HG03045 (cell line): Measurements from ENCODE around the gene XIRP1.

Experiments used
- ATAC-seq: cut with Tn5 transposase; IDR thresholded peaks from one replicate; pipeline ENCODE4 v1.9.1; 2021; ENCODE audit warnings: mild to moderate bottlenecking, moderate library complexity; ENCODE audit not compliant: unreplicated experiment

The XIRP1 gene

DNA sequence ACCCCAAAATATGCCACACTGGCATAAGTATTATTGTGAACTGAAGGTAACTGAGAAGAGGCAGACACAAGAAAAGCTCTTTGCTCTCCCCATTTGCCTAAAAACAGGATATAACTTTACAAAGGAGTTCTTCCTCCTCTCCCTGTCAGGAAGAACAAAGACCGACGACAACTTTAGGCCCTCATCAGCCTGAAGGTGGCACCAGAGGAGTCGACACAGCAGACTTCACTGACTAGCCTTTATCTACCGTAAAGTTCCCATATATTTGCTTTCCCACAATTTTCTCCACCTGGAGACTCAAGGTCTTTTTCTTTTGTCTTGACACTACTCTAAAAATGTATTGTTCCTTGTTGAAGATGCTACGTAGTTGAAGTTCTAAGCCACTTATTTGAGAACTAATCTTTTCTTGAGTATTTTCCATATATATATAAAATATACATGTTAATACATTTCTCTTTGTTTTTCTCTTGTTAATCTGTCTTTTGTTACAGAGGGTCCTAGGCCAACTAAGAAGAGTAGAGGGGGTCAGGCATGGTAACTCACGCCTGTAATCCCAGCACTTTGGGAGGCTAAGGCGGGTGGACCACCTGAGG lies 16.2 kb upstream of the XIRP1 start:
- ATAC-seq = no peak

DNA sequence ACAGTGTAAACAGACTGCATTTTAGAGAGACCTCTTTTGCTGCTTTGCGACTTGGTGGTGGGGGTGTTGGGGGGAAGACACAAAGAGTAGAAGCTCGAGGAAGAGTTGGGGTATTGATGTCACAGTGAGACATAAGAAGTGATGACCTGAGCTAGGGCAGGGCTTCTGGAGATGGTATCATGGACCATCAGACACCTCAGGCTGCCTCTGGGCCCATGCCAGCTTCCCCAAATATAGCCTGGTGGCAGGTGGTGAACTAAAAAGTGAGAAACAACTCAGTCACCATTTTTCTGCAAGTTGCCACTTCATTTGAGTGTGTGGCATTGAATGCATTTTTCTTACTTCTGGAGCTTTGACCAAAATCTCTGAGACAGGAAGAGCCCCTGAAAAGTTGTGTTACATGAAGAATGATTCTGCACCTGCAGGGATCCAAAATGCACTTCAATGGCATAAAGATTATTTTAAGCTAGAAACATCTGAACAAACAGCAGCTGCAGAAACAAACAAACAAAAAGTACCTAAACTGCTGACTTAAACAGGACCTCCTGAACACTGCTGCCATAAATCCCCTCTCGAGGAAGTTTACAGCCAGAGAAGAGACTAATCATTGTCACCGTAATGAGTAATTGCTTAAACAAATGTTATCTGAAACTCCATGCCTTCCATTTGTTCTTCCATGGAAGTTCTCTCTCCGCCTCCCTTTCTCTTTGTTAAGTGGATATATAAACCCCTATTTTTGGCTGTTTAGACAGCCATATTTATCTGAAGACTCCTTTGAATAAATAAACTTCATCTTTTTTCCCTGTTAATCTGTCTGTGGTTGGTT lies 15.2 kb upstream of the XIRP1 start:
- no peak for ATAC-seq

DNA sequence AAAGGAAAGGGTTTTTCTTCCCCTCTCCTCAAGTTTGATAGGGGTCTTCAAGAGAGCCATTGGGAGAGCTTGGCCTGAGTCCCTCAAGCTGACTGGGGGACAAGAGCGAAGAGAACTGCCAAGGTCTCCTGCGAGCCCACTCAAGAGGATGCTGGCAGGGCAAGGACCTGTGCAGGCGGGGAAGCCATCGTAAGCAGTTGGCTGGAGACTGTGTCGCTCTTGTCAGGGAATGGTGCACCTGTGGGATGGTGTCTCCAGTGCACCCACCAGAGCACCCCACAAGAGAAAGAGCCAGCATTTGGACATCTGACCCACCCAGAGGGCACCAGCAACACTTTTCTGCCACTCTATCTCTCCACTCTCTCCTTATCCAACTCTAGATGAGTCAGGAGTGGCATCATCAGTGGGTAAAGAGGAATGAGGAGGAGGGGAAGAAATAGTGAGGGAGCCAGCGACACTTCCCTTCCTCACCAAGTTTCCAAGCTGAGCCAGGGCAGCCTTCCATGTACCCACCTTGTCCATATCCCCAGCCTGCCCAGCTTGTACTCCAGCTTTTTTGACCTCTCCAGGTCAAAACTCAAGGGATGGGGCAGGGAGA lies 13.6 kb upstream of the XIRP1 start:
- no peak for ATAC-seq

DNA sequence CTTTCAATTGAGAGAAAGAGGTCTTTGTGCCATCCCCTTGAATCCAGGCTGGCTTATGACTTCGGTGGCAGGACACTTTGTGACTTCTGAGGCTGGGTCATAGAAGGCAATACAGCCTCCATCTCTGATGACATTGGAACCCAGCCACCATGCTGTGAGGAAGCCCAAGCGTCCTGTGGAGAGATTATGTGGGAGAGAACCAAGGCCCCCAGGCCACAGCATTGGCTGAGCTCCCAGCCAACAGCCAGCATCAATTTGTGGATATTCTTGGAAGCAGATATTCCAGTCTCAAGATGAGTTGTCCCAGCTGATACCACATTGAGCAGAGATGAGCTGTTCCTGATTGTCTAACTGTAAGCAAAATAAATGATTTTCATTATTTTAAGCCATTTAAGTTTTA lies 12.7 kb upstream of the XIRP1 start:
- ATAC-seq = no peak

DNA sequence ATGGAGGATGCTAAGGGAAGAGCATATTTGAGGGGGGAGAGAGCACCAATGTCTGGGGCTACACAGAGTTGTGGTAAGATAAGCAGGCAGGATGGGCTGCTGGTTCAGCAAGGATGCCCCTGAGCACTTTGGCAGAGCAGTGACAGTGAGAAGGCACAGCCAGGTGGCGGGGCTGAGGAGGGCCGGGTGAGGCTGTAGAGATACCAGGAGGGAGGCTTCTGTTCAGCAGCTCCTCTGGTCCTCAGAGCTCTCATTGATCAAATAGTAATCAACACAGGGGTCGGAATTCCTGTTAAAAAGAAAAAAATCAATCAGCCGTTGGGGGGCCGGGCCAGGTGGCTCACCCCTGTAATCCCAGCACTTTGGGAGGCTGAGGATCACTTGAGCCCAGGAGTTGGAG lies 11.5 kb upstream of the XIRP1 start:
- ATAC-seq = no peak

DNA sequence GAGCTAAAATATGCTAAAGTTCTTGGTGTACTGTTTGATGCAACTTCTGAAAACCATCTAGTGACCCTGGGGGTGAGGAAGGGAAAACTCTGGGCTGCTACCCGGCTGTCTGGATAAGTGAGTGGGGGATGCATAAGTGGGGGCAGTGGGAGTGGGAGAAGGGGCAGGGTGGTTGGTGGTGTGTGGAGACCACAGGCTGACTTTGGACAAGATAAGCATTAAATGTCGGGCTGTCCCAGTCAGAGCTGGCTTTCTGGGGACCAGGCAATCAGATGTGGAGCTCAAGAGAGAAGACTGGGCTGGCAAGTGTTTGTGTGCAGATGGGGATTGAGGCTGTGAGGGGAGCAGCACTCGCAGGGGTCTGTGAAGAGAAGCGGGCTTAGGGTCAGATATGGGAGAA lies 11.0 kb upstream of the XIRP1 start:
- no peak for ATAC-seq

DNA sequence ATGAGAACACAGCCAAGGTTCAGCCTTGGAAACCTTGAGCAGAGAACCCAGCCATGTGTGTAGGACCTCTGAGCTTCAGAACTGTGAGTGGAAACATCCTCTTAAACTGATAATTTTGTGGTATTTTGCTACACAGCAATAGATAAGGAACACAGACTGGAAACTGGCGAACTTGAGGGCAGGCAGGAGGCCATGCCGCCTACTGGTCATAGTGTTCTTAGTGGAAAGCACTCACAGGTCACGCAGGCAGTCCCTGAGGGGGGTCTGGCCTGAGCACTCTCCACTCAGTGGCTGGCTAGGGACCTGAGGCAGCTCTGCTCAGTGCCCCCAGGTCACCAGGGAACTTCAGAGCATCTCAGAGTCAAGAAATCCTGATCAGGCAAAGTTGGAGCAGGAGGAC lies 9.7 kb upstream of the XIRP1 start:
- ATAC-seq = no peak

DNA sequence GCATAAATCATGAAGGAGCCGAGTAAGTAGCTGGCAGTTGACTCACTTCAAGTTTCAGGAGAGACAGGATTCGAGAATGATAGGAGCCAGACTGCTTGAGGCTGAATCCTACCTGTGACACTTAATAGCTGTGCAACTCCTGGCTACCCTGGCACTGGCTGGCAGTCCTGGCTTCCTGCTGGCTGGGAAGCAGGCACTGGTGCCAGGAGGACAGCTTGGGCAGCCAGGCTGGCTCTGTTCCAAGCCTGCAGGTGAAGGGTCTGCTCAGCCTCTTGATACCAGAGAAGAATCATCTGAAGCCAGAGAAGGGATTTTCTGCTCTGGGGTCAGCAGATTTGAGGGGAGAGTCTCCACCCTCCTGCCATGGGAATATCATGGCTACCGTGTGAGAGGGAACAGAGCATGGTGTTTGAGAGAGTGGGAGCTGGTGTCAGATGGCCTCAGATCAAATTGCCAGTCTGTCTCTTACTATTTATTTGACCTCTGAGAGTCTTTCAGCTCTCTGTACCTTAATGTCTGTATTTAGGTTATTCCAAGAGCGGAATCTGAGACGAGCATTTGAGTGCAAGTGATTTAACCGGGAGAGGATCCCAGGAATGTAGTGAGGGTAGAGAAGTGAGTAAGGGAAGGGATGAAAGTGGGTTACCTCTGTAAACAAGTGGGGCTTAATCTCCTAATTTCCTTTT lies 4.4 kb upstream of the XIRP1 start:
- no peak for ATAC-seq

DNA sequence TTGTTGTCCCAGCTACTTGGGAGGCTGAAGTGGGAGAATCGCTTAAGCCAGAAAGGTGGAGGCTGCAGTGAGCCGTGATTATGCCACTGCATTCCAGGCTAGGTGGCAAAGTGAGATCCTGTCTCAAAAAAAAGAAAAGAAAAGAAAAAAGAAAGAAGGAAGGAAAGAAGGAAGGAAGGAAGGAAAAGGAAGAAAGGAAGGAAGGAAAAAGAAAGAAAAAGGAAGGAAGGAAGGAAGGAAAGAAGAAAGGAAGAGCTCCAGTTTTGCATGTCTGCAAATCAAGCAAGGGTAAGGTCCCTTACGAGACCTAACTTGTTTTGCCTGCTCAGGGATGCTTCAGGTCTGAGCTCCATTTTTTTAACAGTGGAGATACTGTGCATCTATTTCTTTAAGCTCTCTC lies 3.6 kb upstream of the XIRP1 start:
- ATAC-seq = no peak

DNA sequence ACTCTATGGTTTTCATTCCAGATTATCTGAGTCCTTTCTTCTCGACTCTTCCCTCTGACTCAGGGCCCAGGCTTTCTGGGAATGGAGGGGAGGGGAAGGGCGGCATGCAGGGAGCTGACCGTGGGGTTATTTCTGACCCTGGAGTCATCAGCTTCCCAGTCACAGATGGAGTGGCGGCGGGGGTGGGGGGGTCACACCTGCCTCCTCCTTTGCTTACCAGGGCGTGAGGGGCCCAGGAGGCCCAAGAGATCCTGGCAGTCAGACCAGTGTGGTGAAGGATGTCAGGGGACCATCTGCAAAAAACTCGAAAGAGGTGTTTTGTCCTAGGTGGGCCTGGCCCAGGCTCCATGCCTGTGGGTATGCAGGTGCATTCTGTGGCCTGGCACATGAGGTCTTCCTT lies 996 bp upstream of the XIRP1 start:
- no peak for ATAC-seq

DNA sequence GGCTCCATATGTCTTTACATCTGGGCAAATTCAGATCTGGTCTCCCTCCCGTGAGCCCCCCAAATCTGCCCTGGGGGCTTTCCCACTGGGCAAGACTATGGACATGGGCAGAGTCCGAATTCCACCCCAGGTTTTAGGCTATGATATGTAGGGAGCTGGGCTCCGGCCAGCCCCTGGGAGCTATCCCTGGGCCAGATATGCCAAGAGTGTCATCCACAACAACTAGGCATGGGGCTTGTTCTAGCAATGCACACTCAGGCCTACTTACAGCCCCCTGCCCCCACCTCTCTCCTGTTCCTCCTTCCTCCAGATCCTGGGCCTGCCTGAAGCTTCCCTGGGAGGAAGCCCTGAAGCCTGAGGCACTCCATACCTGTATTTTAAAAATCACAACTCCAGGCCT lies 622 bp downstream of the XIRP1 start:
- ATAC-seq = no peak

DNA sequence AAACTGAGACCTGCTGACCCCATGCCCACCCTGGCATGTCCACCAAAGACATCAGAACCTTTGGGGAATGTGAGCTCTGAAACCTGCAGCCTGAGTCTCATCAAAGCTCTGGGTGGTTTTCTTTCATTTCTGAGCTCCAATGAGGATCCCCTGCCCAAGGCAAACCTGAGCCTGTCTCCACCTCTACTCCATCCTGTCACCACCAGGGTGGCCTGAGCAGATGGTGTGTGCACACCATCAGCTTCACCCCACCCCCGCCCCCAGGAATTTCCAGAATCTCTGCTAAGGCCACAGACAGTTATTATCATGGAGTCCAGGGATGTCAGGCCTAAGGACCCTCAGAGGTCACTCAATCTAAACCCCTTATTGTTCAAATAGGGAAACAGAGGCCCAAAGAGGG lies 1.3 kb downstream of the XIRP1 start:
- ATAC-seq = no peak

DNA sequence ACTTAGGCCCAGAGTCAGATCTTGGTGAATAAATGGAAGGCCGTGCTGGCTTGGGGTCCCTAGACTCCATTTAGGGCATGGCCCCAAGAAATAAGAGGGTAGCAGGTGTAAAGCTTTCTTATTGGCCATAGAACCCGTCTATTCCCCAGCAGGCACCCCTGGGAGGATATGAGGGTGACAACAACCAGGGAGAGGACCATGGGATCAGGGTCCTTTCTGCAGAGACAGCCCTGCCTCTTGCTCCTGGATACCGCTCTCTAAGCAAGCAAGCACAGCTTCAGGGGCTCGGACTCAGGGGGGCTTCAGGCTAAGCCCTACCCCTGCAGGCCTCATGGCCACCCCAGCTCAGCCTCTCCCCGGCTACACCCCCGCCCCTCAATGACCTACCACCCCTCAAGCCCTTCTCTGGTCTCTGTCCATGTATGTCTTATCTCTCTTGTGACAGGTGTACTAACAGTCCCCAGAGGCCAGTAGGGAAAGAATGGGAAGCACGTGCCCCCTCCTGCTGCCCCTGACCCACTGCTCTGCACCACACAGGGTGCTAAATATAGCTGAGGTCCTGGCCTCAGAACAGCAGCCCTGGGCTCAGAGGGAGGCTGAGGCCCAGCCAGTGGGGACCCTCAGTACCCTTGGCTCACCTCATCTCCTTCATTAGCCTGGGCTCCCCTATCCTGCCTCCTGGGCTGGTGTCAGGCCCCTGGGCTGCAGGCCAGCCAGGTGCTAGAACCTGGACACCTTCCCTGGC lies 1.9 kb downstream of the XIRP1 start:
- ATAC-seq = no peak

DNA sequence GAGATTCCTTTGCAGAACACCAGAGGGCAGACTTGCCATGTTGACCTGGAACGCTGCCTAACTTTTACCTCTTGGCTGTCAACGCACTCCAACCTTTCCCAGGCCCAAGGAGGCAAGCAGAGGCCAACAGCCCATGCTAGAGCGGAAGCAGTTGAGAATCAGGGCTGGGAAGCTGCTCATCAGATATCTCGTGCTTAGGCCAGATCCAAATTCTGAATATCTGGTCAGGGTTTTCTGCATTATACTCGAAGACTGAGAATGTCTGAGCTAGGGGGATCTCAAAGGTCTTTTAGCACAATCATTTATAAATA lies 2.5 kb downstream of the XIRP1 start:
- ATAC-seq = no peak

DNA sequence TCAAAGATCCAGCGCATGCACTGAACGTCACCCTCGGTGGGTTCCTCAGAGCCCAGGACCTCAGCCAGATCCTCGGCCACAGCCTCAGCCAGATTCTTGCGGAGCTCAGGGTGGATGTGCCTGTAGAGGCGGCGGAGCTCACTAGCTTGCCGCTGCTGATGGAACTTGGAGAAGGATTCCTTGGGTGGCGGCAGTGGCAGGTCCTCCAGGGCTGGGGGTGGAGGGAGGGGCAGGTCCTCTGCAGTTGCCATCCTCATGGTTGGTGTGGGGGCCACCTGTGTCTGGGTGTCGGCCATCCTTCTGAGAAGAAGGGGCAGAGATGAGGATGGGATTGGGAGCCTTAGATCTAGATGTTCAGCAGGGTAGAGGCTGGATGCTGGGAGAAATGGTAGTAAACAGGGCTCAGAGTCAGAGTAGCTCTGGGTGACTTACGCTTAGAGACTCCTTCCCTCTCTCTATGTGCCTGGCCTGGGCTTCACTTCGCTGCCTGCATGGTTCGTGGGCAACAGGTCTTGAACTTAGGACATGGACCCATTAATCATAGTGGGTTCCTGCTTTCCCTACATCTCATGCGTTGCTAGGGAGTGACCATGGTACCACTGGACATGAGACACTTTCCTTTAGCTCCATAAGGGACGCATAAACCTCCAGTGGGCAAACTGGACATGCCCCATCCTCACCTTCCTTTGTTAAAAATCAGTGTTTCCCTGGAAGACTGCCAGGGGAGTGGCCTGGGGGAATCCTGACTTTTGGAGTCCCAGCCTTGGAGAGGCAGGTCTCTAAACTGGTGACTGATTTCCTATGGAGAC lies 3.0 kb downstream of the XIRP1 start:
- ATAC-seq = no peak

DNA sequence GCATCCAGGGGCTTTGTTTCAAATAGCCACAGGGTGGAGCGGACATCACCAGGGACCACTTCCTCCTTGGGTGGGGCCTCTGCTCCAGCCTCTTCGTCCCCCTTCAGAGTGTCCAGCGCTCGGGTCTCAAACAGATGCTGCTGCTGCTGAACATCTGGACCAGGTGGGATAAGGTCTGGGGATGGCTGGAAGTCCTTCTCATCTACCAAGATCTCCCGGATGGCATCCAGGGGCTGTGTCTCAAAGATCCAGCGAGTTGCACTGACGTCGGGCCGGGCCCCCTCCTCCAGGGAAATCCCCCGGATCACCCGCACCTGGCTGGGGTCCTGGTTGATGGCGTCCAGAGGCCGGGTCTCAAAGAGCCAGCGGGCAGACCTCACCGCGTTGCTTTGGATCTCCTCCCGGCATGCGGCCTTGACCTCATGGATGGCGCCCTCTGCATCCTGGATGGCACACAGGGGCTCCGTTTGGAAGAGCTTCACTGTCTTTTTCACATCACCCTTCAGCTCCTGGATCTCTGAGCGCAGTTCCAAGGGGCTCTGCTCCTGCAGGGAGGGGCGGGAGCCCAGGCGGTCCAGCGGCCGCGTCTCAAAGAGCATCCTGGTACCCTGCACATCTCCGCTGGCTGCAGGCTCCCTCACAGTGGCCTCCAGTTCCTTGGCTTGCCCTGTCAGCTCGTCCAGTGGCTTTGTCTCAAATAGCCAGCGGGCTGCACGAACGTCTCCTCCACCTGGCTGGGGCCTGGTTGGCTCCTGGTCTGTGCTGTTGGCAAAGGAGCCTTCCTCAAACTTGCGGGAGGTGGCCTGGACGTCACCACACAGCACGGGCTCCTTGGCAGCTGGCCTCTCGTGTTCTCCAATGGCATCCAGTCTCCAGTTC lies 3.9 kb downstream of the XIRP1 start:
- no peak for ATAC-seq

DNA sequence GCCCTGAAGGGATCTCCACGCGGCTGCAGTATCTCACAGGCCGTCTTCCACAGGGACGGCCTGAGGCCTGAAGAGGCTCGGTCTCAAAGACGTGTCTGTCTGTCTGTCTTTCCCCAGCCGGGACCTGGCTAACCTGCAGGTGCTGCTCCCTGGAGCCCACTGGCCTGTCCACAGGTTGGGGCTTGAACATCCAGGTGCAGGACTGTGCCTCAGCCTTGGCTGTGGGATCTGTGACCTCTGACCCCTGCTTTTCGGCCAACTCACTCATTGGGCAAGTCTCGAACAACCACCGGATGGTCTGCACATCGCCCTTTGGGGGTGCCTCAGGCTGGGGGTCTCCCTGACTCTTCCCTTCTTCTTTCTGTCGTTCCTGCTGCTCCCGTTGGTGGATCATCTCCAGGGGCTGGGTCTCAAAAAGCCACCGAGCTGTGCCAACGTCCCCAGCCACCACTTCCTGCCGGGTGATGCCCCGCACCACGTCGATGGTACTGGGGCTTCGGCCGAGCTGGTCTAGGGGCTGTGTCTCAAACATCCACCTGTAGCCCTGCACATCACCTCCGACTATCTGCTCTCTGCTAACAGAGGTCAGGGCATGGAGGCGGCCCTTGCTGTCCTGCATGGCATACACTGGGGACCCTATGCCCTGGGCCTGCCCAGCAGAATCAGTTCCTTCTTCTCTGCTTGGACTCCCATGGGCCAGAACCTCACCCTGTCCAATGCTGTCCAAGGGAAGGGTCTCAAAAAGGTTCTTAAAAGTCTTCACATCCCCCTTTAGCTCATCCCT lies 4.8 kb downstream of the XIRP1 start:
- ATAC-seq = no peak

DNA sequence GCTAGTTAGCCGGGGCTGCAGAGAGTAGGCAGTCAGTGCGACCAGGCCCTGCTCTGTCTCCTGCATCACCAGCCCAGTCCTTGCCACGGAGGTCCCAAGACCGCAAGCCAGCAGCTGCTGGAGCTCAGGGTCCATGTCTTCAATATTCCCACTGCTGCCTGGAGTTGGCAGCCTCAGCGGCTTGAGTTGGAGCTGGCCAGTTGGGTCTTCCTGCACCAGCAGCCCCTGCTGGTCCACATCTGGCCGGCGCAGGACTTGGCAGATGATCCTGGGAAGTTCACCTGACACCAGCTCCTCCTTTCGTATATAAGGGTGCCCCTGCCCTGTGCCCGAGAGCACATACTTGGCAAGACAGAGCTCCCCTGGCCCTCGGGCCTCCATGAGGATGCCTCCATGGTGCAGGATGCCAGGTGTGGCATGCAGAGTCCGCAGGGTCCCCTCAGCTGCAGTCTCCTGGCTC lies 5.7 kb downstream of the XIRP1 start:
- ATAC-seq = no peak
